Hematopoietic multipotent progenitor cell treated with erythropoietin and hydrocortisone succinate and interleukin-3 and kit ligand, for 4 days (in vitro differentiated cells): ENCODE results near the gene FAR2.

ENCODE experiments used
- DNase-seq: peaks from one replicate; pipeline ENCODE4 v3.0.0-alpha.2; 2015

The FAR2 gene

DNA sequence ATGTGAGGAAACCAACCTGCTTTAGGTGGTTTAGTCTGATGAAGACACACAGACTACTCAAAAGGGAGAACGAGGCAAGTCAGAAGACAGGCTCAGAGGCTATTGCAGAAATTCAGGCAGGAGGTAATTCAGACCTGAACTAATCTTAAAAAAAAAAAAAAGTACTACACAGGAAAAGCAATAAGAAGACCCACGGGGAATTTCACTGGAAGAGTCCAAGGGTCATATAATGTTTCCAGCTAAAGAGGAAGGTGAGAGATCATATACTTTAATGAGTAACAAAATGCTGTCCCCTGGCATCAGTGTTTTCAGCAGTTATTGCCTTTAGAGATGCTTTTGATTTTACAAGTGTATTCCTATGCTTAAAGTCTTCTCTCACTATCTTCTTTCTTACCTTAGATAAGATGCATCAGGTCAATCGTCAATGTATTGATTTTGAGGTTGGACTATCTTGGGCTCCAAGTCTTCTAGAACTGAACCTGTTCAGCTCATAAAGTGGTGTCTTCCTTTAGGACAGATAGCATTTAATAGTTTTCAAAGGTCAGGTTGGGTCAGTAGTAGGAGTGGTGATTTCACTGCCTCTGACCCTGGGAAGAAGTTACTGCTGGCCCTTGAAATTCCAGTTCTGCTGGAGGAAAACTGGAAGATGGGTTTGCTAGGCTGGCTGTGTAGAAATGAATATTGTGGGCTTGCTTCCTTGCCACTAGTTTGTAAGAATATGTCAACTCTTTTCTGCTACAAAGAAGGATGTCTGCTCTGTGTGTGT, 60.0 kb downstream of the FAR2 start:
- DNase-seq: no peak

DNA sequence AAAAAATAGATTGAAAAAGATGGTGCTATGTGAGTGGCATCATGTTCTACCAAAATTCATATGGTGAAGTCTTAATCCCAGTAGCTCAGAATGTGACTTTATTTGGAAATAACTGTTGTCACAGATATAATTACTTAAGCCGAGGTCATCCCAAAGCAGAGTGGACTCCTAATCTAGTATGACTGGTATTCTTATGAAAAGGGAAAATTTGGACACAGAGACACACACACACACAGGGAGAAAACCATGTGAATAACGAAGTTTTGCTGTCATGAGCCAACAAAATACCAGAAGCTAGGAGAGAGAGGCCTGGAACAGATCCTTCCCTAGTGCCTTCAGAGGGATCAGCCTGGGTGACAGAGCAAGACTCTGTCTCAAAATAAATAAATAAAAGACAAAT, 62.6 kb downstream of the FAR2 start:
- no peak for DNase-seq

DNA sequence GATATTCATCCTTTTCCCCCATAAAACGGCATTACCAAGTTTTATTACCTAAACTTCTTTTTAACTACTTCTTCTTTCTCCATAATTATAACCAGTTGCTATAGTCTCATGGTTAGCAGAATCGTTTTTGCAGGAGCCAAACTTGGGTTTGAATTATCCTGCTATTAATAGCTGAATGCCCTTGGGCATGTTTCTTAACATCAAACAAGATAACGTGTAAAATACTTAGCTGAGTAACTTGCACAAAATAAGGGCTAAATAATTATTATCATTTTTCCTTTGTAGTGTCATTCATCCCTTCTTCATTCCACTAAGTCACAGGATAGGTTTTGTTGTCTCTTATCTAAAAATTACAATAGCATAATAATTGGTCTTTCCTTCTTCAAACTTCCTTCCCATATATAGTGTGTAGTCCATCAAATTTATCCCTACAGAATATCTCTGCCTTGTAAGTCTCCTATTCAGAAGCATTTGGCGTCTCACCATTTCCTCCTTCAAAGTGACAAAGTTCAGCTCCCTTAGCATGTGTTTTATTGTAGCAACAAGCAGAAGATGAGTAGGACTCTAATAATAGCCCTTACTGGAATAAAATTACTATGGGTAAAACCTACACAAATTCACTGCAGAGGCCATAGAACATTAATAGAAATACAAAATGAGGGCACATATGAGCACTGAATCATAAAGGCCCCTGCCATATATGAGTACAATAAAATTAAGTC, 63.8 kb downstream of the FAR2 start:
- no peak for DNase-seq

DNA sequence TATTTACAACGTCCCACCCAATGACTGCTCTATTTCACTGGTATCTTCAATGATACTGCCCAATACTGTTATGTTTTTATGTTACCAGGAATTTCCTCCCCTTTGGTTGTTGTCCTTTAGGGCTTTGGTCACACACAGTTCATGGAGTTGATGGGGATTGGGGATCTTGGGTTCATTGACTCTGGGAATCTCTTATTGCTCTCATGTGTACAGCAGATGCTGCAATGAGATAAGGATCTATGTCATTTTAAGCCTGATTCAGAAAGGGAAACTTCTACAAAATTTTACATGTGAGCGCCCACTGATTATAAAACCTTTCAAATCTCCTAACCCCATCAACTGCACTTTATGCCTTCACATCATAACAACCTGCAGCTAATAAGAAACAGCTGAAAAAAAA, 67.2 kb downstream of the FAR2 start:
- DNase-seq: peak; percentile 52

DNA sequence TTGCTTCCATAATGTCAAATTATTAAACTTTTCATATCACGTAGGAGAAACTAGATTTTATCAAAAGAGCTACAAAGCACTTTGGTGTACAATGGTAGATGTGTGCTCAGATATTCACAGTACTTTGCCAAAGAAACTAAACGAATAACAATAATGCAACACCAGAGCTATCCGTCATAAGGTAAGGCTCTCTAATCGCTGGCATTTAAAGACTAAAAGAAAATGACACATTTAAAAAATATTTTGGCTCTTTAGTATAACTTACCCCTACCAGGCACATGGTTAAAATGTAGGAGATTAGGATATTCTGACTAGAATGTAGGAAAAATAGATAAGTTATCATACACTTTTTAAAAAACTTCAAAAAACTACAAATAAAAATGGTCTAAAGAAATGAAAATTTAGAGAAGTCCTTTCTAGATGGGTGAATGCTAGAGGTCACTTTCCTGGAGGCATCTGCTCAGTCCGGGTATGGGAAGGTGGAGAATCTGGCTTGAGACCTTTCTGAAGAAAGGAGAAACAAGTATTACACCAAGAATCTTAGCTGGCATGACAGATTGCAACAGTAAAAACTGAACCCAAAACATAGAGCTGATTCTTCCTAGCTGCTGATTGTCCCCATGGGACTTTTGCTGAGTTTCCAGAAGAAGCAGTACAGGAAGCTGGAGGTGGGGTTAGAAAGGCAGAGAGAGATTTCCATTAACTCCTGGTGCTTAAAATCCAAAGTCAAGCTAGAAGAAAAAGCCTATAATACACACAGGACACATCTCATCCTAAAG, 67.9 kb downstream of the FAR2 start:
- DNase-seq: no peak

DNA sequence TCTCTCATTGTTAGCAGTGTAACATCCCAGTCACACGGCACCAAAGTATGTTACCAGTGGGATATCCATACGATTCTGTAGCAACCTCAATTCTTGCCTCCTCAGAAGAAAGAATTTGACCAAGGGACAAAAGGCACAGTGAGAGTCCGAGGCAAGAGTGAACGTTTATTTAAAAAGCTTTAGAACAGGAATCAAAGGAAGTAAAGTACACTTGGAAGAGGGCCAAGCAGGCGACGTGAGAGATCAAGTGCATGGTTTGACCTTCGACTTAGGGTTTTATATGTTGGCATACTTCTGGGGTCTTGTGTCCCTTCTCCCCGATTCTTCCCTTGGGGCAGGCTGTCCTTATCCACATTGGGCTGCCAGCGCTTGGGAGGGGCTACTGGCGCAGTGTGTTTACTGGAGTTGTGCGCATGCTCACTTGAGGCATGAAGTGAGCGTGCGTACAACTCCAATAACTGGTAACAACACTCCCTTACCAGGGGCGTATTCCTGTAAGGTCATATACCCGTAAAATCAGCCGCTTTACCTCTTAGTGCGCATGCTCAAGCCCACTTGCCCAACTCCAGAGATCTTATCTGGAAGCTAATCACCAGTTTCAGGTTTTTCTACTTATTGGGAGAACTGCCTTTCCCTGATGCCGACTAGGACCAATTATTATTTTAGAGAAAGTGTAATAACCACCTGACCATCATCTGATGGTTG, 71.7 kb downstream of the FAR2 start:
- no peak for DNase-seq

DNA sequence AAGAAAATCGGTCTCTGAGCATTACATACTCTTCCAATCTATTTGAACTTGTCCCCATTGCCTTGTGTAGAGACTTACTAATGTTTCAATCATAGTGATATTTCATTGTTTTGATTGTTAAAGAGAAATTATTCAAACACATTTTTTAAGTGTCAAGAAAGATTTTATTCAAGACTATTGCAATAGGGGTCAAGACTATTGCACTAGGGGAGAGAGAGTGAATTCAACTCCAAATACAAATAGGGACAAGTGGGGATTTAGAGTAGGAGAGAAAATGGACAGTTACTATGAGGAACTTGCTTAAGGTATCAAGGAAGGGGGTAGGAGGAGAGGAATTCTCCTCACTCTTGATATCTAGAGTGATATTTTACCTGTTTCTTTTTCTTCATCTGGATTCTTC, 73.1 kb downstream of the FAR2 start:
- no peak for DNase-seq

DNA sequence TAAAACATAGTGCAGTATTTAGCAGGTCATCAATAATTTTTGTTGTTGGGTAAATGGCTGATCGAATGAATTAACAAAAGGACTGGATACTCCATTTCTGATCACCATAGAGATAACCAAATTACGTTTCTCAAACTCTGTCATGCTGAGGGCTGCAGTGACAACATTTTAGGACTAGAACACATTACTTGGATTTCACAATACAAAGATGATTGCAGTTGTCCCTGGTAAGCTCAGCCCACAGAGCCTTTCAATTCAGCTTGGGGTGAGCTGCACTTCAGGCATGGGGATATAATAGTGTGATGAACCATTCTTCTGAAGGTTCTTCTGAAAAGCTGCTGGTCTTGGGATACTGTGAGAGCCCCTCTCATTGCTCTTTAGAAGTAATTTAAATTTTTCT, 74.3 kb downstream of the FAR2 start:
- peak; percentile 42 for DNase-seq

DNA sequence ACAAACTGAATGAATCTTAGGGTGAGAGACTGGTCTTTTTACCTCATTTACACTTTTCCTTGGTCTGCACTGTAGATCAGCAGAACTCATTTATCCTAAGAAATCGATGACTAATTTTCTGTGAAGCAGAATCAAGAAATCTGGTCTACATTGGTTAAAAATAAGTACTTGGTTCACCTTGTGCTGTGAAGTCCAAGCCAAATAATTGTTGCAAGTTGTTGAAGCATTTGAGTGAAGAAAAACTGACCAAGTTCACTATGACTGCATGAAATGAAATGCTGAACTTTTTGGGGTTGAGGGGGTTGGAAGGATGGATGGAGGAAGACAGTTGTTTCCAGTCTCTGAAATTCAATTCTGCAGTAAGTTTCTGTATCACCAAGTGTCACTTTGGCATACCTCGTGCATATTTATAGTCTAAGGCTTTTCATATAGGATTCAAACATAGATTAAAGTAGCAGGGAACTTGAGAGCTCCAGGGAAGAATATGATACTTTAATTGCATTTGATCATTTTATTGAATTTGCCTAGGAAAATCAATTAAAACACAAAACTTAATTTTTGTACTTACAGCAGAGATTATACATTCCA, 75.0 kb downstream of the FAR2 start:
- no peak for DNase-seq

DNA sequence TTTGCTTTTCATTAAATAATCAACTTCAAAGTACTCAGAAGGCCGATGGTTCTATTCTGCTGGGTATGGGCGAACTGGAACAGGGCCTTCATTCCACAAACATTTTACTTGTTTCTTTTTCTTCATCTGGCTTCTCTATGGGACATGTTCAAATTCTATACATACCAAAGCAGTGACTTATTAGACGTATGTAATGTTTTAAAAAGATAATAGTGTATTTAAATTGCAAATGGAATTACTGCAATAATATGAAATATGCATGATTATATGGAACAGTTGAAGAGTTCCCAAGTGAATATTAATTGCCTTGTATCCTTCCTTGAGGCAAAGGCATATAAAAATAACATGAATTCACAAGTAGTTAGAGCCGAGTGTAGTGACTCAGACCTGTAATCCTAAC, 75.5 kb downstream of the FAR2 start:
- no peak for DNase-seq

DNA sequence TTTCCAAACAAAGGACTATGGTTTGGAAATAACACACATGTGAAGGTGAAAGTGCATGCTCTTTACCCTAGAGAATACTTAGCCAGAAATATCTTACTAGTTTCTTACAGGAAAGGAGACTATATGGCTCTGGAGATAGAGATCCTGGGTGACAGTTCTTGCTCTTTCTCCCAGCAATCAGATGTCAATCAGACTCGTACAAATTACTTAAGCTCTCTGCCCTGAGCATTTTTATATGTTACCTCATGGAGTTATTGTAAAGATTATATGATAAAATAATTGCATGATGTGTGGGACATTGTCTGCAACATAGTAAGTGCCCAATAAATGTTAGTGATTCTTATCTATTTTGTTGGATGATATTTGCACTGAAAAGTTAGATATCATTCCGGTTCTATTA, 76.8 kb downstream of the FAR2 start:
- DNase-seq: no peak

DNA sequence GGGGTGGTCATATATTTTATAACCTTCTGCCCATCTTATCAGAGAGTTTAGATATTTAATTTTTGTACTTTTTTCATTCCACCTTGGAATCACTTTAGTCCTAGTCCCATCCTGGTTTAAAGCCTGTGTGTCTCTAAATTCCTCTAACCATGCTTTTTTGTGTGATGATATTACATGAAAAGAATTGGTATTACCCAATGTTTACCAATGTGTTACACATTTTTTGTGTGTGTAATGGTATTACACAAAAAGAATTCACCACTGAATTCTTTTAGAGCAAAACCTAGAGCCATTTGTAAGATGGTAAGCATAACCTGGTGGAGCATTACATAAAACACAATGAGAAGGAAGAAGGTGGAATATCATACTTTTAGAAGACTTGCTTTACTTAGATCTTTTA, 77.5 kb downstream of the FAR2 start:
- DNase-seq: no peak

DNA sequence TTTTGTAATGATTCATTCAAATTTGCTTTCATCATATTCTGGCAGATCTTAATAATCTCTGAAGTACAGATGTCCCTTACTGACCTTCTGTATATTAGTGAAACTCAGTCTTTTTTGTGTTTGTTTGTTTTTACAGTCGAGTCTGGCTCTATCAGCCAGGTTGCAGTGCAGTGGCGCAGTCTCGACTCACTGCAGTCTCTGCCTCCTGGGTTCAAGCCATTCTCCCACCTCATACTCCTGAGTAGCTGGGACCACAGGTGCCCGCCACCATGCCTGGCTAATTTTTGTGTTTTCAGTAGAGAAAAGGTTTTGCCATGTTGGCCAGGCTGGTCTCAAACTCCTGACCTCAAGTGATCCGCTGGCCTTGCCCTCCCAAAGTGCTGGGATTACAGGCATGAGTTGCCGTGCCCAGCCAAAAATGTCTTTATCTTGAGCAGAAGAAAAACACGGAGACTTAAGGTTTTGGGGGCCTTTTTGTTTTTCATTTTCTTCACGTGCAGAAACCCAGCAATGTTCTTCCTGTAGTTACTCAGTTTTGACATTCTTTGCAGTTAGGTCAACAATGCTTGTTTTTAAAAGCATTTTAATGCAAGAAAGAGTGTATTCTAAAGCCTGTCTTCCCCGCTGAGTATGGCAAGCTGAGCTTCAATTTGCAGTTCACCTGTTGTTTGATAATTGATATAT, 79.5 kb downstream of the FAR2 start:
- no peak for DNase-seq

DNA sequence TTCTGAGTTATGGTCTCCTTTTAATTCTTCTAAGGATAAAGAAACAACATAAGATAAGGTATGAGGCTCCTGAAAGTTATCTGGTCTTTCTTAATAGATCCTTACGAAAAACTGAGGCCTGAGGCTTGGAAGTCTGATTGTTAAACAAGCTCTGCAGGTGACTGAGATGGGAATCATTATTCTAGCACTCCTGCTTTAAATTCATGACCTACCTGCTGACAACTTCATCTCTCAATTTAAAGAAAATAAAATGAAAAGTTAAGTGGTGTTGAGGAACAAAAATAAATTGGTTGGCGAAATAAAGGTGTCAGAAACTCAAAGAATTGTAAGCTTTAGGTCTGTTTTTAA, 80.1 kb downstream of the FAR2 start:
- DNase-seq: no peak

DNA sequence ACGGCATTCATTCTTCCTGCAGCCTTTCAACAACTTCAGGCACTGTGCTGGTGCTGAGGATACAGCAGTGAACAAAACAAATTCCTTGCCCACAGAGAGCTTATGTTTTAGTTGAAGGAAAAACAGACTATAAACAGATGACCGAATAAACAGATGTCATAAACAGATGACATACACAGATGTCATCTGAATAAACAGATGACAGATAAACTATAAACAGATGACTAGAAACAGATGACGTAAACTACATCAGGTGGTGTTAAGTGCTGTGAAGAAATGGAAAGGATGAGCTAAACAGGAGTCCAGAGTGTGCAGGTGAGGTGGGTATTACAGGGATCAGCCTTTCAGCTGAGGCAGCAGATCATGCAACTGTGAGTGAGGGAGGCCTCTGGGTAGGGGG, 80.9 kb downstream of the FAR2 start:
- DNase-seq: no peak

DNA sequence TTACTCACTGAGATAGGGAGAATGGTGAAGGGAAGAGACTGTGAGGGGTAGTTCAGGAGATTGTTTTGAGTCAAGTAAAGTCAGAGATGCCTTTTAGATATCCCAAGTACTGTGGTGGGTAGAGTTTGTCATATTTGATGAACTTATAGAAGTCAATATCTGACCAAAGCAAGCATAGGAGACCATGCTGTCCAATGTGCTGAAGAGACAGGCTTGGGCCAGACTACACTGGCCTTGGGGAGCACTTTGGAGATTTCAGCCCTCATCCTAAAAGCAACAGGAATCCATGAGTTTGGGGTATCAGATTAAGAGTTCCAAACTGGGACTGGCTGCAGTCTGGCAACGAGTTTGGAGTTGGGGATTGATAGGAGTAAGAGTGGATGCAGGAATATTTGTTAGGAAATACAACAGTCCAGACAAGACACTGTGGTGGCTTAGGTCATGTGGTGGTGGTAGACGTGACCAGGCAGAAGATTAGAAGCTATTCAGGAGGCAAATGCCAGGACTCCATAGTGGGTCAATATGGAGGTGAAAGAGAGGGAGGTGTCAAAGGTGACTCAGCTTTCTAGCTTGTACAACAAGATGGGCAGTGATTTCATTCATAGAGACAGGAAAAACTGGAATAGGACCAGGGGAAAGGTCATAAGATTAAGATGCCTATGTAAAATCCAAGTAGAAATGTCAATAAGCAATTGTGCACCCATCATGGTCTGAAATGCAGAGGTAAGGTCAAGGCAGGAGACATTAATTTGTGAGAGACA, 81.9 kb downstream of the FAR2 start:
- no peak for DNase-seq

DNA sequence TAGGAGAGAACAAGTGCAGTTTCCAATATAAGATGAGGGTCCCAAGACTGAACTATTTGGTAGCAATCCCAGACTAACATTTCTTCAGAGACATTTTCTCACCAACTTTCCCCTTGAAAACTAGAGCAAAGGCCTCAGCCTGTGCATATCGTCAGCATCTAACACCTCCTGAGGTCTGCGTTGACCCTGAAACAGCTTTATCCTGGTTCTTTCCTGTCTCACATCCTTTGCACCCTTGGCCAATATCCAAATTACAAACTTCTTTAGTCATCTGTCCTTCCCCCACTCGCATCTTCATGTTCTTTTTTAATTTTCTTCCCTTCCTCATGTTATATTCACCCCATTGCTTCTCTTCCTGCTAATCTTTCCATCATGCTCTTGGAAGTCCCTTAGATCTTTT, 83.0 kb downstream of the FAR2 start:
- no peak for DNase-seq

DNA sequence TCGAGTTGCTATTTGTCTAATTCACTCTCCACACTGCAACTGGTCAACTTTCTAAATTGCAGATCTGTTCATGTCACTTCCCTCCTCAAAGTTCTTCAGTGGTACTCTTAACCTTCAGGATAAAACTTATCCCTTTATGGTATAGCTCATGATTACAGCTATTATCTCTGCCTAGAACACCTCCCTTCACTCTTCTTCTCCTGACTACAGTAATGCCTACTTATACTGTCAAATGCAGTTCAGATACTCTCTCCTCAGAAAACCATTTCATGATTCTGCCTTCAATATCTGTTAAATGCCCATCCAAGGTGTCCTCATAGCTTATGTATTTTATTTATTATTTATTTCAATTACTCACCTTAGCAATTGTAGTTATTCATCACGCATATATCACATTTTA, 85.5 kb downstream of the FAR2 start:
- no peak for DNase-seq

DNA sequence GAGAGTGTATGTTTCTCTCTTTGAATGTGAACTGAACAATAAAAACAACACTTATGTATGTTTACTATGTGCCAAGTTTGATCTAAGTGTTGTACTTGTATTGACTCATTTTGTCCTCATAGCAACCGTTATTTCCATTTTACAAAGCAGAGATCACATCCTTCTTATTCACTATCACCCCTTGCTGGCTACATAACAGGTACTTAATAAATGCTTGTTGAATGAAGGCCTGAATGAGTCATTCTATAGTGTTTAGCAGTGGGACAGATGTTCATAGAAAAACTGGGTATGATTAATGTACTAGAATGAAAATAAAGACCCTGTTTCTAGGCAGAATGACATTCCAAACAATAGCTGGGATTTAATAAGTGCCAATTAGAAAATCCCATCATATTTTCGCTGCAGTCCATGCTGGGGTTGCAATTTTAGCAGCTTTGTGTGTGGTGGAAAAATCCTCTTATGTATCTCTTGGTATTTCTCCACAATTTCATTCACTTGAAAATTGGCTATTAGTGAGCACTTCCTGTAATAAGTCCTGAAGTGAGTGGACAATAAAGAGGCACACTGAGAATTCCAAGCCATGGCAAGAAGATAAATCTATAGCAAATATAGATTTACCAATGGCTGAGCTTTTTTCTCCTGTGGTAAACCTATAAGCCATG, 86.0 kb downstream of the FAR2 start:
- no peak for DNase-seq

DNA sequence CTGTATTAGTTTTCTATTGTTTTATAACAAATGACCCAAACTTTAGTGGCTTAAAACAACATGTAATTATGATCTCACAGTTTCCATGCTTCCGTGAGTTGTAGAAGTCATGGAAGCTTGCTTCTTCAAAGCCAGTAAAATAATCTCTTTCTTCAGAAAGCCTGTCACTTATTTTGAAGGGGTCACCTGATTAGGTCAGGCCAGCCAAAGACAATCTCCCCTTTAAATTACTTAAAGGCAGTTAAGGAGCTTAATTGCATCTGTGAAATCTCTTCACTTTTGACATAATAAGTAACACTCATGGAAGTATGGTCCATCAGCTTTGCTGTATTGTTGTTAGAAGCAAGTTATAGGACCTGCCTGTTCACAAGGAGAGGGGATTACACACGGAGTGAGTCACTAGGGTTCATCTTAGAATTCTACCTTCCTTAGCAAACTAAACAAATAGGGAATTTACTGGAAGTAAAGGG, 89.8 kb downstream of the FAR2 start:
- DNase-seq: no peak

DNA sequence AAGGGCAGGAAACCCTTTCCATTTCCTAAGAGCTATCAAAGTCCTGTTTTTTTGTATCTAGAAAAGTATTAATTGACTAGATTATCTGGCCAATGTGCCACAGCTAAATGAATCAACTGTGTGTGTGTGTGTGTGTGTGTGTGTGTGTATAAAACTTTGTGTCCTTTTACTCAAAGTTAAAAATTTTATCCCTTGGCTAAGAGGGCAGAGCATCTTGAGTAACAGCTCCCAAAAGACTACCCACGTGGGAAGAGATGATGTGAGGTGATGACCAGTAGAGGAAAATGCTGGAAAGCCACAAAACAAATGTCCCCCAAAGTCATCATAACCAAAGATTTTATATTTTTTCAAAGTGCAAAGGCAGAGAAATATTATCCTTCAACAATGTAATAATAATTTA, 90.3 kb downstream of the FAR2 start:
- no peak for DNase-seq
